ENCODE measurements around the gene GGA1.

Gene GGA1

GRCh38 chr22:37565830-37566229 is 42.8 kb upstream of the GGA1 start:
- Histone ChIP-seq H3K9me3 (ENCODE audit: severe bottlenecking) (no peaks in the 10 kb centered on the region), H3K27me3 (ENCODE audit: insufficient read depth, poor library complexity, severe bottlenecking) (no peaks in the 10 kb centered on the region), H3K36me3 (ENCODE audit: low read depth) (peaks cover 40% of the 10 kb centered on the region), H3K27ac (ENCODE audit: poor library complexity, severe bottlenecking) (no peak overlapping the region), H3K4me1 (ENCODE audit: insufficient read depth, poor library complexity, severe bottlenecking) (peaks cover 45% of the 10 kb centered on the region), H3K4me3 (ENCODE audit: severe bottlenecking) (no peak overlapping the region)
- ATAC-seq (ENCODE audit: low read depth), result no peak
- DNase-seq (ENCODE audit: low spot score), result no peak
- TF ChIP-seq CTCF (IDR thresholded peaks at IDR 0.05; ENCODE audit: poor library complexity, severe bottlenecking), result no peak

- TF ChIP-seq CTCF (IDR thresholded peaks at IDR 0.05; ENCODE audit: poor library complexity, severe bottlenecking), result no peak
- Histone ChIP-seq H3K4me1 (ENCODE audit: insufficient read depth, poor library complexity, severe bottlenecking) (peaks cover 45% of the 10 kb centered on the region), H3K27me3 (ENCODE audit: insufficient read depth, poor library complexity, severe bottlenecking) (no peaks in the 10 kb centered on the region), H3K9me3 (ENCODE audit: severe bottlenecking) (no peaks in the 10 kb centered on the region), H3K27ac (ENCODE audit: poor library complexity, severe bottlenecking) (peak overlapping the region; percentile 42), H3K4me3 (ENCODE audit: severe bottlenecking) (no peak overlapping the region), H3K36me3 (ENCODE audit: low read depth) (peaks cover 40% of the 10 kb centered on the region)
- no peak for DNase-seq (ENCODE audit: low spot score)
- ATAC-seq (ENCODE audit: low read depth), result no peak
Measured at GRCh38 chr22:37566329-37566837, 42.3 kb upstream of the GGA1 start.

GRCh38 chr22:37566903-37567798 is 41.5 kb upstream of the GGA1 start:
- no peaks in the 10 kb centered on the region for H3K27me3 ChIP-seq (ENCODE audit: insufficient read depth, poor library complexity, severe bottlenecking)
- DNase-seq (ENCODE audit: low spot score) (peak; percentile 86), ATAC-seq (ENCODE audit: low read depth) (peak; percentile 70)
- peak; percentile 91 for TF ChIP-seq CTCF (IDR thresholded peaks at IDR 0.05; ENCODE audit: poor library complexity, severe bottlenecking)
- peaks cover 37% of the 10 kb centered on the region for H3K36me3 ChIP-seq (ENCODE audit: low read depth)
- H3K27ac ChIP-seq (ENCODE audit: poor library complexity, severe bottlenecking), result peak overlapping the region; percentile 42
- no peaks in the 10 kb centered on the region for H3K9me3 ChIP-seq (ENCODE audit: severe bottlenecking)
- no peak overlapping the region for H3K4me3 ChIP-seq (ENCODE audit: severe bottlenecking)
- peaks cover 41% of the 10 kb centered on the region for H3K4me1 ChIP-seq (ENCODE audit: insufficient read depth, poor library complexity, severe bottlenecking)

- Histone ChIP-seq H3K36me3 (ENCODE audit: low read depth) (peaks cover 33% of the 10 kb centered on the region), H3K9me3 (ENCODE audit: severe bottlenecking) (no peaks in the 10 kb centered on the region), H3K4me3 (ENCODE audit: severe bottlenecking) (no peak overlapping the region), H3K27me3 (ENCODE audit: insufficient read depth, poor library complexity, severe bottlenecking) (no peaks in the 10 kb centered on the region), H3K4me1 (ENCODE audit: insufficient read depth, poor library complexity, severe bottlenecking) (peaks cover 32% of the 10 kb centered on the region), H3K27ac (ENCODE audit: poor library complexity, severe bottlenecking) (peak overlapping the region; percentile 42)
- TF ChIP-seq CTCF (IDR thresholded peaks at IDR 0.05; ENCODE audit: poor library complexity, severe bottlenecking), result no peak
- no peak for ATAC-seq (ENCODE audit: low read depth)
- no peak for DNase-seq (ENCODE audit: low spot score)
Measured at GRCh38 chr22:37568012-37568411, 40.6 kb upstream of the GGA1 start.
